Activated CD8-positive, alpha-beta memory T cell treated with anti-CD3 and anti-CD28 coated beads, Interleukin-2, amount 50 U/mL, for 4 hours (primary cell): Measurements from ENCODE around the gene OR10A6.

Experiments used
- DNase-seq: peaks from one replicate; pipeline ENCODE4 v3.0.0-alpha.2; 2020

The OR10A6 gene

DNA sequence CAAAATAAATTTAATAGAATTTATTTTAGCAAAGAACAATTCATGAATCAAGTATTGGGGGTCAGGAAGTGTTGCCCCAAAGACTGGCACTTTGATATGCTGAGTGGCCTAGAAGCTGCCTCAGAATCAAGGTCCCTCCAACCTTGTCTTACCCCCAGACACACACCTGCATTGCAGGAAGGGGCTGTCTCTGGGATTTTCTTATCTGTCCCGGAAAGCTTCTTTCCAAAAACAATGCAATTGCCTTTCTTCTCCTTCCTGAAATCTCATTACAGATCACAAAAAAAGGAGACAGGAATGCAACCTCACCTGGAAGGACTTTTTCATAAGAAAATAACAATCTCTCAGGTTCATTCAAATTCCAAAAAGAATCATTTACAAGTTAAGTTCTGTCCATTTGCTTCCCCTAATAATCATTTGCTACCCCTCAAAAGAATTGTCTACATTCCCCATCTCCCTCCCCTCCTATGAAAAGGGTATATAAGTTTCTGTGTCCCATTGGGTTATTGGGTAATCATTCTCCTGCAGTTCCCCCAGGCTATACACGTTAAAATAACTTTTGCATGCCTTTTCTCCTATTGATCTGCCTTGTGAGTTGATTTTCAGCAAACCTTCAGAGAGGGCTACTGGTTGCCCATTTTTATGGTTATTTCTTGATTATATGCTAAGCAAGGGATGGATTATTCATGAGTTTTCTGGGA lies 21.3 kb downstream of the OR10A6 start:
- DNase-seq, result no peak

DNA sequence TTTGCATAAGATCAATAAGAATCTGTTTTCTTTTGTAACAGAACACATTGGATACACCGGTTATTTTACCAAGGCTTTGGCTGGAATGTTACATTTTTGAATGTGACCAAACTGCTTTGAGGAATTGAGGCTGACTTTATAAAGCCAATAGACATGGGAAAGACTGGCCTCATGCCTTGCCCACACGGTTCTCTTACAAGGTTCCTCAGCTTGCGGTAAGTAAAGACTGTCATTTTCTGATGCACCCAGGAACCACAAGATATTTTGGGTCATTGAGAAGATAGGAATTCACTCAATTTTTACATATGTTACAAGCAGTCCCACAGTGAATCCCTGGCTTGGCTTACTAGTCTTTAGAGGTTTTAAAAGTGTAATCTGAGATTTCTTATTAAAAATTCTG lies 23.9 kb downstream of the OR10A6 start:
- no peak for DNase-seq

DNA sequence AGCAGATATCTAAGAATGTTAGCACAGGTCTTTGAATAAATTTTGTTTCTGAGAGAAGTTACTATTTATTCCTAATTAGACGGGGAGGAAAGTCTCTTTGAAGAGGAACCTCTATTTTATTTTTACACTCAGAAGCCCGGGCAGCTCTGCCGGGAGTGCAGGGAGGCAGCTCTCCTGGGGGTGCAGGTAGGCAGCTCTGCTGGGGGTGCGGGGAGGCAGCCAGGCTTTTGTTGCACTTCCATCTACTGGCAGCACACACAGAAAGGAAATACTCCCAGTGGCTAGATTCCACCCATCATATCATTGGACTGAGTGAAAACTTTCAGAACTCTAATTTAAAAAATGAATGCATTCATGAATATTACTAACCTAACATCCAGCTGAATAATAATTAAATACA lies 24.6 kb downstream of the OR10A6 start:
- no peak for DNase-seq

DNA sequence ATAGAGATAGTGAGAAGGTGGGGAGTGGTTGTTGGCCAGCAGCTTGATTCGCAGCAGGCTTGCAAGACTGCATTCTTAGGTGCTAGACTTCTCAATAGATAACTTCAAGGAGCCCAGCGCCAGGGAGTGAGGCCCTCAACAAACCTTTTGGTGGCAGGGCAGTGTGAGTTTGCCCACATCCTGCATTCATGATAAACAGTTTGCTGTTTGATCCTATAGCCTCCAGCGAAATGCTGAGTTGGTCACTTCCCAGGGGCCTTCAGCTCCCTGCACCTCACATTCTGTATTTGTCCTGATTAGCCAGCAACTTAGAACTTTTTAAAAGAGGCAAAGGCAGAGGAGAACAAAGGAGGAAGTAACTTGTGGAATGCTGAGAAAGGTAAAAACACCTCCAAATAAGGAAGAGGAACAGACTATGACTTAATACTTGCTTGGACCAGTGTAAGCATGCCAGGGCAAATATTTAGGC lies 25.1 kb downstream of the OR10A6 start:
- DNase-seq, result no peak

DNA sequence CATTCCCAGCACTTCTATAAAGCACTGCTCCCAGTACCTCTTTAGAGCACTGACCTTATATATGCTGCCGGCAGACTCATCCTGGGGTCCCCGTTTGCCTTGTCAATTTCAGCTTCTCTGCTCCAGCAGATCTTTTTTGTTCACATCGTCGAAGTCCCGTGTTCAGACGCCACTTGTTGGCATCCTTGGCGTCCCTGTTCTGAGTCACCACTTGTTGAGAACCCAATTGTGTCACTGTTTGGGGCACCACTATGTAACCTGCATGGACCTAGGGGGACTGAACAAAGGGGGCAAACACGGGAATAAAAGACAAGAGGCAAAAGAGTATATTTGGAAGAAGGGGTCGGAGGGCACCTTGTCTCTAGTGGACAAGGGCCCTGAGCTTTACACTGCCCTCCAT lies 25.5 kb downstream of the OR10A6 start:
- DNase-seq, result no peak

DNA sequence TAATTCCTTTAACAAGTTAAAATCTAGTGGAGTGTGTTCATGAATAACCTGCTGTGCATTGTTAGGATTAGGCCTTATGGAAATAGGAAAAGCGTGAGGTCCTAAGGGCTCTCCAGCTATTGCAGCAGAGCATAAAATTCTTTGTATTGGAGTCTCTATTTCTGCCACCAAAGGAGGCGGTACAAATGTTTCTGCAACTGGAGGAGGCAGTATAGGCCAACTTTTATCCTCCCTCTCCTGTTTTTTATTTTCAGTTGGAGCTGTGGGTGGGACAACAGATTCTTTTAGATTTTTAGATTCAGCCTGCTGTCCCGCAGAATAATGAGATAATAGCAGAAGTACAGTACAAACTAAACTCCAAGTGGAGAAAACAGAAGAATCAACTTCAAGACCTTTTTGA lies 26.2 kb downstream of the OR10A6 start:
- no peak for DNase-seq

DNA sequence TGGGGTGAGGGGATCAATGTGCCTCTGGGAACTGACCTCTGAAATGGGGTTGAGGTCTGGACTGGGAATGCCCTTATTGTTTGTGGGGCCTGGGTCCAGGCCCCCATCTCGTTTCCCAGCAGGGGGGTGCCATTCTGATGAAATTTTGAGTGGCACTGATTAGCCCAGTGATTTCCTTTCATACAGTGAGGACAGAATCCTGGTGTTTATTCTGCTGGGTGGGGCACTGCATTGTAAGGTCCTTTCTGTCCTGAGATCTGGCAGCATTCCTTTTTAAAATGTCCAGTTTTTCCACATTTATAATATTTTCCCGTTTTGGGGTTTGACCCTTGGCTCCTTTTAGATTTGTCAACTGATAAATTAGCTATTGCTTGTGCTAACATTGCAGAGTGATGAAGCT lies 27.1 kb downstream of the OR10A6 start:
- DNase-seq, result no peak

DNA sequence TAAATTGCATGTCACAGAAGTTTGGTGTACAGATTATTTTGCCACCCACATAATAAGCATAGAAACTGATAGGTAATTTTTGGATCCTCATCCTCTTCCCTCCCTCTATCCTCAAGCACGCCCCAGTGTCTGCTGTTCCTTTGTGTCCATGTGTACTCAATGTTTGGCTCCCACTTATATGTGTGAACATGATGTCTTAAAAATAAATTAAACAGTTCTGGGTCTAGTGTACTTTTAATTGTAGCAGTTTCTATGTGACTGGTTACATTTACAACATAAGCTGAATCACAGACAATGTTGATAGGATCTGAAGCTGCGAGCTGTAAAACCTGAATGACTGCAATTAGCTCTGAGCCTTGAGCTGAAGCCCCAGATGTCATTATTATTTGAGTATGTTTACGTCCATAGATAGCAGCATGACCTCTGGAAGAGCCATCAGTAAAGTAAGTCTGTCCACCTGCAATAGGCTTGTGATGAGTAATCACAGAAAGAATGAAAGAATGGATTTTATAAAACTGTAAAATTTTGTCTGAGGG lies 29.7 kb downstream of the OR10A6 start:
- DNase-seq, result no peak

DNA sequence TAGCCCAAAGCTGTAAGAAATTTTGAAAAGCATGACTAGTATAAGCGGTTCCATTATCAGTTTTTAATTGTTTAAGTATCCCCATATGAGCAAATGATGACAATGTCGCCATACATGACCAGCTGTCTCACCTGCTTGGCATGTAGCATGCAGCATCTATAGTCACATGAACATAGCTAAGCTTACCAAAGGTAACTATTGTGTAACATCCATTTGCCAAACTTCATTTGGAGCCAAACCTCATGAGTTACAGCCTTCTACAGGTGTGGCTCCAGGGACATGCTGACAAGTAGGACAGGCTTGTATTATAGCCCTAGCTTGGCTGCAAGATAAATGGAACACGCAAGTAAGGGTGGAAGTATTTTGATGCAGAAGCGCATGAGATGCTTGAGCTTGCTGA lies 30.4 kb downstream of the OR10A6 start:
- no peak for DNase-seq

DNA sequence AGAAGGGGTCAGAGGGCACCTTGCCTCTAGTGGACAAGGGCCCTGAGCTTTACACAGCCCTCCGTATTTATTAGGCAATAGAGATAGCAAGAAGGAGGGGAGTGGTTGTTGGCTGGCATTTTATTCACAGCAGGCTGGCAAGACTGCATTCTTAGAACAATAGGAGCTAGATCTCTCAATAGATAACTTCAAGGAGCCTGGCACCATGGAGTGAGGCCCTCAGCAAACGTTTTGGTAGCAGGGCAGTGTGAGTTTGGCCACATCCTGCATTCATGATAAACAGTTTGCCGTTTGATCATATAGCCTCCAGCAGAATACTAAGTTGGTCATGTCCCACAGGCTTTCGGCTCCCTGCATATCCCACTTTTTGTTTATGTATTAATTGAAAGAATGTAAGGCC lies 31.6 kb downstream of the OR10A6 start:
- DNase-seq, result no peak

DNA sequence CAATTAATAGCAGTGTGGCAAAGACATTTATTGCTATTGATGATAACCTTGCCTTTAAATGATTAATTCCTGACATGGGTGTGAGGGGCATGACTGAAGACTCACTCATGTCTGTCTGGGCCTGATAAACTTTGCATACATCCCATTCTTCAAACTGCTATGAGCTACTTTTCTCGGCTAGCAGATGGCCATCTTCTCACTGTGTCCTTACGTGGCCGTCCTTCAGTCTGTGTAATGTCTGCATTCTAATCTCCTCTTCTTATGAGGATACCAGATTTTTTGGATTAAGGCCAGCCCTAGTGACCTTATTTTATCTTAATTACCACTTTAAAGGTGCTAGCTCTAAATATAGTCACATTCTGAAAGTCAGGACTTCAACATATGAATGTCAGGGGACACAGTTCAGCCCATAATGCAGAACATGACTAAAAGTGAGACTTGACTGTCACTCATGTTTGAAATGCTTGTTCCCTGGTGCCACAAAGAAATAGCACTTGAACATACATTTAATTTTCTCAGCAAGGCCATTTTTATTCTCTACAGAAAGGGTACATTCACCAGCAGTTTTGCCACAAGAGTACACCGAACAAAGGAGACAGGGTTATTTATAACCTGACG lies 32.3 kb downstream of the OR10A6 start:
- DNase-seq, result no peak

DNA sequence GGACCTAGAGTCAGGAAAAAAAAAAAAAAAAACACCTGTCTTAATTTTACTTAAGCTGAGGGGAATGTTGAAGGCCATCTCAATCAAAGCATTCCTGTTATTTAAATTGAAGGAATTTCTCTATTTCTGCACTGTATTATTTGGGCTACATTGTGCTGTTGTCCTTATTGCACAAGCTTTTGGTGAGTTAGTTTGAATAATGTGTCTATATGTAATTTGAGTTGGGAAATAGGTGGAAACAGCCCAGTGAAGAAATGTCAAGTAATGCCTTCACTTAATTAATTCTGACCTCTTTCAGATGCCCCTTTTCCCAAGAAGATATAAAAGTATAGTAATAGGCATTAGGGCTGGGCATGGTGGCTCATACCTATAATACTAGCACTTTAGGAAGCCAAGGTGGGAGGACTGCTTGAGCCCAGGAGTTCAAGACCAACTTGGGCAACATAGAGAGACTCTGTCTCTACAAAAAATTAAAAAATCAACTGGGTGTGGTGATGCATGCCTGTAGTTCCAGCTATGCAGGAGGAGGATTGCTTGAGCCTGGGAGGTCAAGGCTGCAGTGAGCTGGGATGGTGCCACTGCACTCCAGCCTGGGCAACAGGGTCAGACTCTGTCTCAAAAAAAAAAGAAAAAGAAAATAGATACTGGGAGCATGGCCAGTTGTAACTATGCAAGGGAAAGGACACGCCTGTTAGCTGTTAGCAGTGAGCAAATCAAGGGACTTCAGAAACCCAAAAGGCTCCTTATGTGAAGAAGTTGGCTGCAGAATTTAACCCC lies 34.9 kb downstream of the OR10A6 start:
- no peak for DNase-seq

DNA sequence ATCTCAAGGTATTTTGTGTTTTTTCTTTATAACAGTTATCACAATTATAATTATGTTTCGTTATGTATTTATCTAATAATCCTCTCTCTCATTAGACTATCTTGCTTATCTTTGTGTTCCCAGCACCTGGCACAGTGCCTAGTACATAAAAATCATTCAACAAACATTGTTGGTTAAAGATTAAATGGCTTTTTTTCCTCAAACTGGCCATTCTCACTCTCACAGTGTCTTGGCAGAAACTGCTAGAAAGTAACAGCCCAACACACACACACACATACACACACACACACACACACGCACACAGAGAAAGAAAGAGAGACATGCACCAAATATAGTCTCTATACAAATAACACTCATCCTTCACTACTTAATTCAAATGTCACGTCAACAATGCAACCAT lies 36.8 kb downstream of the OR10A6 start:
- DNase-seq, result no peak

DNA sequence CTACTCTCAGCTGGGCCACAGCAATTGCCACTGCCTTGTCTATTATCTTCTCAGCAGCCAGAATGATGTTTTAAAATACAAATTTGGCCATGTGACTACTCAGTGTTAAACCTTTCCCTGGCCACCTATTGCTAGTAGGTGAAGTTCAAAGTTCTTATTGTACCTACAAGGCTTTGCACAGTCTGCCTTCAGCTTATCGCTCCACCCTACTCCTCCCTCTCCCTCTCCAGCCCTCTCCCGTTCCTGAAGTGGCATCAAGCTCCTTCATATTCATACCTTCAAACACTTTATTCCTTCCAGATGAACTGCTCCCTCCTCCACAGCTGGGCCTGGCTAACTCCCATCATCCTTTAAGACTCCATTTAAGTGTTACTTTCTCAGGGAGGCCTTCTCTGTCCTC lies 37.3 kb downstream of the OR10A6 start:
- no peak for DNase-seq

DNA sequence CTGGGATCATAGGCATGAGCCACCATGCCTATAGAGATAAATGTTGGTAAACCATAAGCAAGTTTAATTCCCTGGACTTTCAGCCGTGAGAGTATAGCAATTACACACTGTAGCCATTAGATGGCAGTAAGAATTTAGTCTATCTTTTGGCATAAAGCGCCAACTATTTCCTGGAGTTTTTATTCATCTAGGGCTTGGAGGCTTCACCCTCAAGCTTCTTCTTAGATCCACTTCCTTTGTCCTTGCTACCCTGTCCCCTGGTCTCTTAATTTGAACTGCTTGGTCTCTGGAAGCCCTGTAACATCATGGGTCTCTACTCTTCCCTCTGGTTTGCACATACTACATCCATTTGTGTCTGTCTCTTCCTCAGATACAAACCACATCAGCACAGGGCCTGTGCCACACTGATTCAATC lies 38.2 kb downstream of the OR10A6 start:
- no peak for DNase-seq

DNA sequence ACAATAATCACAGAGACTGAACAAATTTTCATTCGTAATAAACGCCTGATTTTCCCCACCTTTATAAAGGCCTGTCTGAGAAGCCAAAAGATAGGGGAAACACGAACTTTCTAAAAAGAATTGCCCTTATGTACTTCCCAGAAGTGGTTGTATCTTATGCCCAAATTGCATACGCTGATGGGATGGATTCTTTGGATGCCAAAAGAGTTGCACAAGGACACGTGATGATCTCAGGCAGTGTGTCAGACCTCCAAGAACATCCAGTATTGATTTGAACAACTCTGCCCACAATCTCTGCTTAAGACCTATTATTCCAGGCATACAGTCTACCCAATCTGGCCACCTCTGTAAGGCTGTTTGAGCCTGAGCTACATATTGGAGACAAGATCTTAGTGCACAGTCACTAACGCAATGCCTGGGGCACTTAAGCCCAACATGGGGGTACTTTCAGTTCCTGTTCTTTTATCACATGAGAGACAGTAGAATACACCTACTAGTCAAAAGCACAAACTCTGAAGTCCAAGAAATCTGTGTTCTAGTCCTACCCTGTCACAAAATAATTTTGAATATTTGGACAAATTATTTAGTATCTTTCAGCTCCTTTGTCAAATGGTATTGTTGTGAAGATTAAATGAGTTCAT lies 38.9 kb downstream of the OR10A6 start:
- DNase-seq, result no peak

DNA sequence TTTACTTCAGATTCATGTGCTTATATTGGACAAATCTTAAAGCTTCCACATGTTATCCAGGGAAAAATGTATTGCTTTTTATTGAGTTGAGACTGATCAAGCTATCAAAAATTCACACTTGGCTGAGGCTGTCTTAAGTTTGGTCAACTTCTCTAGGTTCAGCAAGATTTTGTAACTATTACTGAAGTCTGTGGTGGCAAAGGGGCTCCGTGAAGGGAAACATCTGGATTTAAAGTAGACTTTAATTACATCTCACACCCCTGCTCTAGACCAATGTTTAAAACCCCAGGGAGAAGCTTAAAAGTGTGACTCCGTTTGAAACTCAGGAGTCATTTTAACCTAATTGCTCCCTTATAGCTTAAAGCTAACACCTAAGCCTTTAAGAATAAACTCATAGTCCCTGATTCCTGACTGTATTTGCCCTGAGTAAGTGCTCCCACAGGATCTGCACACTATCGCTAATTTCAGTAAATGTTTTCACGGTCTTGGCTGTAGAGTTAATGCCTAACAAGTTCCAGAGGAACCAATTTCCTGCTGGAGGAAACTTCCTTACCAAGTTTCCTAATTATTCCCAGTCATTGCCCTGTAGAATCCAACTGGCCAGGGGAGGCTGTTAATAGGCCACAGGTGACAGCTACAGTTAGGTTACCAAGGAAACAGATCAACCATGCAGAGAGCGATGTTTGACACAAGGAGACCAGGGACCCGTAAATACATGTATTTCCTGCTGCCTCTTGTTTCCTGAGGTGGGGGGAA lies 40.5 kb downstream of the OR10A6 start:
- no peak for DNase-seq

DNA sequence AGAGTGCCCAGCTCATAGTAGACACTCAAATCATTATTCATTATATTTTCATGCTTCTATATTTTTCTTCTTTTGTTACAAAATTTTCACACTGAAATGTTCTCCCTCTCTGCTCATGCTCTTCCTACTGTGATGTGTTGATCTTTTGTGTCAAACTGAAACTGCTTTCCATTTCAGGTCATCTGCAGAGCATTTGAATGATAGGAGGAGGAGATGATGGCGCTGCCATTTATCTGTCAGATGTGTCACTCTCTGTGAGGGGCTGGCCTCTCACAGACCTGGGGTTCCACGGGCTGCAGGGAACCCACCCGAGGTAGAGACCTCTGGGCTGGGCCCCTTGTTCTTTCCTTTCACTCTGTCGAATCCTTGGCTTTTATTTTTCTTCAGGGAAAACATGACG lies 41.1 kb downstream of the OR10A6 start:
- no peak for DNase-seq

DNA sequence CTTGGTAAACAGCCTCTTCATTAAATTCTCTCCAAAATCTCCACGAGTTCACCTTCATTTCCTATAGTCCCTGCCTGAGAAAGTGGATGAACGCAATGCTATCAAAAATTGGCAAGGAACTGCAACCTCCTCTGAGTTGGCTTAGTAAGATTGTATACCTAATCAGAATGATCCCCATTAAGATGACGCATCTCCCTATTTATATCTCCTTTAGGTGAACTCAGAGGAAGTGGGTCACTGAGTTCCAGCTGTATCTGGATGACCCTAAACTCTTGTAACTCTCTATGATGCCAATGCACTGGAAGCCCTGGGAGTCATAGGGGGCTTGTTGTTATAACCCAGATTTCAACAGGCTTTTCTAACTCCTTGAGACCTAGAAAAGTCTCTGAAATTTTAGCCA lies 48.2 kb downstream of the OR10A6 start:
- no peak for DNase-seq
